HK-2 (cell line): ENCODE results near the gene TMEM30B.

ENCODE experiments used
- DNase-seq: peaks from one replicate; pipeline ENCODE4 v3.0.0-alpha.2; 2018; ENCODE audit not compliant: unreplicated experiment

Gene TMEM30B

GRCh38 chr14:61233436-61233956 is 47.6 kb downstream of the TMEM30B start:
- DNase-seq, result no peak

GRCh38 chr14:61231810-61232209 is 49.3 kb downstream of the TMEM30B start:
- no peak for DNase-seq

- DNase-seq, result no peak
Measured at GRCh38 chr14:61229981-61230380, 51.2 kb downstream of the TMEM30B start.

DNA sequence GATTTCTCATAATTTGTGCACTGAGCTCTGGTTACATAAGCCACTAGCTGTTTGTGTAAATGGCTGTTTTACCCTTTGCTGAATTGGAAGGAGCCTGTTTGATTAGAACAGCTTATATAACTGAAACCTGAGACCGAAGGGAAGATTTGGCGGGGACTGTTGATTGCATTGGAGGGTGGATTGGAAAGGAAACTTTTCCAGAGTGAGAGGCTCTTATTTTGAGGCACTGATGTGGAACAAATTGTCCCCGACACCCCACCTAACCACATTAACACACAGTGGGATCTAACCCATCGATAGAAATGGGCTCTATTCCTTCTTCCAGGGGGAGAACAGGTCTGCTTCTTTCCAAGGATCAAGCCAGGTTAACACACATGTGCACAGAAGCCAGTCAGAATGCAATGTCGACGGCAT is 51.7 kb downstream of the TMEM30B start:
- DNase-seq, result no peak

- no peak for DNase-seq
Measured at GRCh38 chr14:61227884-61228591, 53.1 kb downstream of the TMEM30B start.
